Endothelial cell of umbilical vein (primary cell): Measurements from ENCODE around the gene TAOK1.
A peak's percentile ranks its signal among the peaks of the same experiment; 100 is the strongest.

ENCODE experiments used
- EZH2 ChIP-seq: IDR thresholded peaks from 2 replicates; pipeline ENCODE4 v1.6.1; 2012; ENCODE audit warnings: borderline replicate concordance, low read depth, mild to moderate bottlenecking, moderate library complexity, low read length, inconsistent platforms; ENCODE audit not compliant: severe bottlenecking
- GATA2 ChIP-seq: IDR thresholded peaks from 2 replicates; pipeline ENCODE4 v1.7.0; 2011; ENCODE audit warnings: low read depth, mild to moderate bottlenecking, moderate library complexity, mixed read lengths, low read length; ENCODE audit not compliant: insufficient read length, insufficient read depth
- POLR2A ChIP-seq: IDR thresholded peaks from 2 replicates; pipeline ENCODE4 v1.6.1; 2012; ENCODE audit warnings: low read depth, mild to moderate bottlenecking, control low read depth, low read length
- POLR2AphosphoS5 ChIP-seq: IDR thresholded peaks from 2 replicates; pipeline ENCODE4 v1.6.1; 2012; ENCODE audit warnings: low read depth, mild to moderate bottlenecking, control low read depth, low read length, moderate library complexity; ENCODE audit not compliant: insufficient read depth
- TF ChIP-seq, protein P1 (sequence below), 2 donors: IDR thresholded peaks; 1 replicate in 1 of 2; 2 replicates in 1 of 2; pipeline ENCODE4 v1.5.1; 2011; ENCODE audit warnings: low read length in 2 of 2, mild to moderate bottlenecking in 2 of 2, moderate library complexity in 2 of 2, control low read depth in 1 of 2, inconsistent platforms in 1 of 2, low read depth in 1 of 2; ENCODE audit not compliant: insufficient read depth in 1 of 2; ENCODE audit errors: extremely low read depth in 1 of 2

DNA sequence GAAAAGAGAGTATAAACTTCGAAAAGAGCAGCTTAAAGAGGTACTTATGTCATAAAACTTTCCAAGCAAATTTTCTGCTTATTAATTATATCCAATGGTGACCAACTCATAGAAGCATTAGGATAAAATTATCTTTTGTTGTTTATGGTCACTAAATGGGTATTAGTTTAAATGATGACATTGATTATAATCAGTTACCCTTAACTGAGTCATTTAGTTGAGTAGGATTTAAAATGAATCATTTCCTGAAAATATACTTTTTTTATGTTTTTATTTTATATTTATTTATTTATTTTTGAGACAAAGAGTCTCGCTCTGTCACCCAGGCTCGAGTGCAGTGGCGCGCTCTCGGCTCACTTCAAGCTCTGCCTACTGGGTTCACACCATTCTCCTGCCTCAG, 120.8 kb downstream of the TAOK1 start:
- TF ChIP-seq GATA2 (peak; percentile 48), POLR2AphosphoS5 (no peak), EZH2 (no peak), POLR2A (no peak)
- TF ChIP-seq, protein P1, sequence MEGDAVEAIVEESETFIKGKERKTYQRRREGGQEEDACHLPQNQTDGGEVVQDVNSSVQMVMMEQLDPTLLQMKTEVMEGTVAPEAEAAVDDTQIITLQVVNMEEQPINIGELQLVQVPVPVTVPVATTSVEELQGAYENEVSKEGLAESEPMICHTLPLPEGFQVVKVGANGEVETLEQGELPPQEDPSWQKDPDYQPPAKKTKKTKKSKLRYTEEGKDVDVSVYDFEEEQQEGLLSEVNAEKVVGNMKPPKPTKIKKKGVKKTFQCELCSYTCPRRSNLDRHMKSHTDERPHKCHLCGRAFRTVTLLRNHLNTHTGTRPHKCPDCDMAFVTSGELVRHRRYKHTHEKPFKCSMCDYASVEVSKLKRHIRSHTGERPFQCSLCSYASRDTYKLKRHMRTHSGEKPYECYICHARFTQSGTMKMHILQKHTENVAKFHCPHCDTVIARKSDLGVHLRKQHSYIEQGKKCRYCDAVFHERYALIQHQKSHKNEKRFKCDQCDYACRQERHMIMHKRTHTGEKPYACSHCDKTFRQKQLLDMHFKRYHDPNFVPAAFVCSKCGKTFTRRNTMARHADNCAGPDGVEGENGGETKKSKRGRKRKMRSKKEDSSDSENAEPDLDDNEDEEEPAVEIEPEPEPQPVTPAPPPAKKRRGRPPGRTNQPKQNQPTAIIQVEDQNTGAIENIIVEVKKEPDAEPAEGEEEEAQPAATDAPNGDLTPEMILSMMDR (IDR thresholded peaks at IDR 0.05; ENCODE audit: extremely low read depth in 1 of 2, insufficient read depth in 1 of 2, low read depth in 1 of 2, low read length in 2 of 2): no peak
